ENCODE measurements around the gene C1orf53. TPM values are rescaled to one million over a fixed set of nuclear protein-coding genes. Genes with fewer than 3 reads are reported as not detected.

C1orf53 gene
- total RNA-seq, 1 experiment from 2014 or later, result 20.4 TPM

GRCh38 chr1:197907846-197908616 lies 5.6 kb downstream of the C1orf53 start:
- peak; percentile 32 for DNase-seq (ENCODE audit: low read depth)

DNA sequence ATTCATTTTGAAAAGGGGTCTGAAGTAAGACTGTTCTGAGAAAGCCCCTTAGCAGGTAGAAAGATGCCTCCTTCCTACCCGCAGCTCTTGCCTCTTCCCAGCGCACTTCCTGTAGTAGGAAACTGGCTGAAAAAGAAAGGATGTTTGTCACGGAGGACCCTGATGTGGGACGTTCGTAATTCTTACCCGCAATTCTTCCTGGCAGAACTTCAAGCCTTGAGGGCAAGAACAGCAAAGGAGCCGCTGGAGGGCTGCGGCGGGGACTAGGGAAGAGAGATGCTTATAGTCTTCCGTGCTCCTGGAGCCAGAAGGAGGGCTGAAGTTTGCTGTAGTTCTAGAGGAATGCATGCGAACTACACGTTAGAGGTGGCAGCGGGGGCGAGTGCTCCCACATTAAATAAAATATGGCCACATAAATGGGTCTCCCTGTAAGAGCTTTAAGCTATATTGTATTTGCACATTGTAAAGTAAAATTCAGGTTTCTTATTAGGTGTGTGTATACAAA lies 6.3 kb downstream of the C1orf53 start:
- DNase-seq (ENCODE audit: low read depth), result peak; percentile 91

GRCh38 chr1:197909384-197909783 lies 7.0 kb downstream of the C1orf53 start:
- no peak for DNase-seq (ENCODE audit: low read depth)

- DNase-seq (ENCODE audit: low read depth), result no peak
These were observed 7.9 kb downstream of the C1orf53 start for GRCh38 chr1:197910120-197910991.

GRCh38 chr1:197911111-197911856 lies 8.9 kb downstream of the C1orf53 start:
- peak; percentile 44 for DNase-seq (ENCODE audit: low read depth)

GRCh38 chr1:197911857-197912696 lies 9.6 kb downstream of the C1orf53 start:
- peak; percentile 43 for DNase-seq (ENCODE audit: low read depth)

DNA sequence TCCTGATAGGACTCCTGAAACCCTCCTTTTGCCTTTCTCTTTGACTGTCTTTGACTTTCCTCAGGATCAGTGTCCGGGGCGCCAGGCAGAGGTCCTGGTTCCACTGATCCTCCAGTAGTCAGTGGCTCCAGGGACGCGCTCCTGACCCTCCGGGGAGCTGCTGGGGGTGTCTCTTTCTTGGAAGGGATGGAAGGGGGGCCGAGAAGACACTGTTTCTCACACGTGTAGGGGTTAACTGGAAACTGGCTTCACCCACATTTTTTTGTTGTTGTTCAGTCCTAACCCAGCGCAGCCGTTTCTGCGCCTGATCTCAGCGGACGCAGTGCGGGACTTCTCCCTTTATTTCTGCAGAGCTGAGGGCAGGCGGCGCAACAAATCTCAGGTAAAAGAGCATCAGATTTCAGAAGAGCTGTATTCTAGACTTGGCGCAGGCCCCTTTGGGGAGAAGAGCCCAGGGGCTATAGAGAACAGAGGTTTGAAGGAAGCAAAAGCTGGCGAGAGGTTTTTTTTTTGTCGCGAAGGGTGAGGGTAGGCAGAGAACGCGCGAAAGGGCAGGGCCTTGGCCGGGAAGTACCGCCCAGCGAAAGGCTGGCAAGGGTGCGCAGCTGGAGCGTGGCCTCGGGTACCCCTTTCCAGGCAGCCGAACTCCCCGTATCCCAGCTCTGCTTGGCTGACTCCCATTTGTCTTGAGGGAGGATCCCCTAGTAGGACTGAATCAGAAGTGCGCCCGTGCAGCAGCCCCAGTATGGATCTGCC lies 10.5 kb downstream of the C1orf53 start:
- DNase-seq (ENCODE audit: low read depth), result no peak

- no peak for DNase-seq (ENCODE audit: low read depth)
These were observed 11.3 kb downstream of the C1orf53 start for GRCh38 chr1:197913495-197914276.

- DNase-seq (ENCODE audit: low read depth), result no peak
These were observed 12.1 kb downstream of the C1orf53 start for GRCh38 chr1:197914510-197914909.

DNA sequence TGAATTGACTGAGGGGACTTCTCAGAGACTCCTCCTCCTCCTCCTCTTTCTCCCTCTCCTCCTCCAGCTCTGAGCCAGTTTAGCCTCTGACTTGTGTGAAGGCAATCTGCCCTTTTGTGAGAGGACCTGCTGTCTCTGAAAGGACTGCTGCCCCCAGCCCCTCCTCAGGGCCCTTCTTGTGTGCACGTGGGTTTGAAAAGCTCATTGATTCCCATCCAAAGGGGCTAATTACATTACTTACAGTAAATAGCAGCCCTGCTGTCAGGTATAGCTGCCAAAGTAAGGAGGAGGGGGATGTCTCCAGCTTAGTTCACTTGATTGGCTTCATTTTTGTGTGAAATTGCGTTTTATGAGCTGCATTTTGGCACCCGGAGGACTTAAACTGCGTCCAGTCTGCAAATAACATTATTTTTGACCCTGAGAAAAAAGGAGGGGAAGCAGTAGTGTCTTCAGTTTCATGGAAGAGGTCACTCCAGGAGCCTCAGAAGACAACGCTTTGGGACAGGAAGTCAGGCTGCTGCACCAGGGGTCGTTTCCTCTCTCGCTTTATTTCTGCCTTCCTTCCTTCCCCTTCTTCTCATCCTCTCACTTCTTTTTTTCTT lies 12.9 kb downstream of the C1orf53 start:
- DNase-seq (ENCODE audit: low read depth), result no peak

DNA sequence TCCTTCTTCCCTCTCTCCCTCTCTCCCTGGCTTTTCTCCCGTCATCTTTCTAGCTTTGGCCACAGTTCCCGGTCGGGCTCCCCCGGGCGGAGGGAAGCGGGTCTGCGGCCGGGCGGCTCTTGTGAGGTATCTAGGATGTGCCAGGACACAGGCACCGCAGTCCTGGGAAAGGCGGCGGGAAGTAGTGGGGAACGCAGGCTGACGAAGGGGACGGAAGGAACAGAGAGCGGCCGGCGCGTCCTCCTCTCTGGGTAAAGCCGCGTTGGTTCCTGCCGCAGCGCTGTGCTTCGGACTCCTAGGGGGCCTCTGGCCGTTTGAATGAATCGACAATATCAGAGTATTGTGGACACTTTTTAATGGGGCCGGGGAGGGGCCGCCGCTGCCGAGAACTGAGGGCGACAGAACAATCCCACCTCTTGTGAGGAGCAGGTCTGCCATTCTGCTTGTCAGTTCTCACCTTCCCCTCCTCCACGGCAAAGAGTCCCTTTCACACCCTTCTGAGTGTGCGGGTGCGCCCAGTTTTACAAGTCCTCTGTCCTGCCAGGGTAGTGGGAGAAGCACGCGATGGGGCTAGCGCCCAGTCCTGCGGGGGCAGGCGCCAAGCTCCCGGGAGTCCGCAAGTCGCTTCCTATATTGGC lies 13.6 kb downstream of the C1orf53 start:
- DNase-seq (ENCODE audit: low read depth), result peak; percentile 87

DNA sequence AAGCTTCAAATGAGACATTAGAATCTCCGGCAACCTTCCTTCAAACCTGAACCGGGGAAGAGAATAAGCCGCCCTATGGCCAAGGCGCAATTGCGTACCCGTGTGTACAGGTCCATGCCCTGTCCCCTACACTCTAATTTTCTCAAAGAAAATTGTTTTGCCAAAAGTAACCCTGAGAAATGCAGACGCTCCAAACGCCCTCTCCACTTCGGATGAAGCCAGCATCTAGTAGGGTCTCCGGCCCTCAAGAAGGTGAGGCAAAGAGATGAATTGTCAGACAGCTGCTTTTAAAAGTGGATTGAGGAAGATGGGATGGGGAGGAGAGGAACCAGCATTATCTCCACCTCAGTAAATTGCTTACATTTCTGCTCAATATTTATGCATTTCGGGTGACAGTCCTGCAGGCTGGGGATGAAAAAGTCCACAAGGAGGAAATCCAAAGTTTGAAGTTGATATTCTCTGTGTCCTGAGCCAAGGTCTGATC lies 14.1 kb downstream of the C1orf53 start:
- no peak for DNase-seq (ENCODE audit: low read depth)

DNA sequence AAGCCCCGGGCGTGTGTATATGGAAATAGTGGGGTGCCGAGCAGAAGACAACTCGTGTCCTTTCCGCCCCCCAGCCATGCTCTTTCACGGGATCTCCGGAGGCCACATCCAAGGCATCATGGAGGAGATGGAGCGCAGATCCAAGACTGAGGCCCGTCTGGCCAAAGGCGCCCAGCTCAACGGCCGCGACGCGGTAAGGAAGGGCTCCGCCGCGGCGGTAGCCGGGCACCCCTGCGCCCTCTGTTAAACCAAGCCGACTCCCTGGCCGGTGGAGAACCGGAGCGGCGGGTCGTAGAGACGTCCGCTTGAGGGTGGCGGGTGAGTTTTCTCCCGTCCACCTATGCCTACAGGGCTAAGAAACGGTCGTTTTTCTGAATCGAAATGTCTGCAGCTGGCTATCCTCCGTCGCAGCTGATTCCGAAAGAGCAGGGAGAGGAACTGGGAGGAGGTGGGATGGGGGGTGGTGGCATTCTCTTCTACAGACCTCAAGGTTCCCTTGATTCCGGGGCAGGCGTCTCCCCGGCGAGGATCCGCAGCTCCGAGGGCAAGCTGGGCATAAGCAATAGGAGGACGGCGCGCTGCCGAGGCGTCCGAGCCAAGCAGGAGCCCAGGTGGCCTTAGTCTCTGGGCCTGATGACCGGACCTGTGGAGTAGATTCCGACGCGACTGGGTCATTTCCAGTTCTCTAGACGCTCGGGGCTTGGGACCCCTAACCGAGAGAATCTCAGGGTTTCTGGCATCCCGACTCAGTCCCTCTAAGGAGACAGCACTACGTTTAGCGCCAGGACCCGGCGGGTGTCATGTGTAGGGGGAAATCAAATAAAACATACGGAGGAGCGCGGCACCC lies 15.6 kb downstream of the C1orf53 start:
- DNase-seq (ENCODE audit: low read depth), result peak; percentile 58

- DNase-seq (ENCODE audit: low read depth), result no peak
These were observed 16.4 kb downstream of the C1orf53 start for GRCh38 chr1:197918807-197919345.

DNA sequence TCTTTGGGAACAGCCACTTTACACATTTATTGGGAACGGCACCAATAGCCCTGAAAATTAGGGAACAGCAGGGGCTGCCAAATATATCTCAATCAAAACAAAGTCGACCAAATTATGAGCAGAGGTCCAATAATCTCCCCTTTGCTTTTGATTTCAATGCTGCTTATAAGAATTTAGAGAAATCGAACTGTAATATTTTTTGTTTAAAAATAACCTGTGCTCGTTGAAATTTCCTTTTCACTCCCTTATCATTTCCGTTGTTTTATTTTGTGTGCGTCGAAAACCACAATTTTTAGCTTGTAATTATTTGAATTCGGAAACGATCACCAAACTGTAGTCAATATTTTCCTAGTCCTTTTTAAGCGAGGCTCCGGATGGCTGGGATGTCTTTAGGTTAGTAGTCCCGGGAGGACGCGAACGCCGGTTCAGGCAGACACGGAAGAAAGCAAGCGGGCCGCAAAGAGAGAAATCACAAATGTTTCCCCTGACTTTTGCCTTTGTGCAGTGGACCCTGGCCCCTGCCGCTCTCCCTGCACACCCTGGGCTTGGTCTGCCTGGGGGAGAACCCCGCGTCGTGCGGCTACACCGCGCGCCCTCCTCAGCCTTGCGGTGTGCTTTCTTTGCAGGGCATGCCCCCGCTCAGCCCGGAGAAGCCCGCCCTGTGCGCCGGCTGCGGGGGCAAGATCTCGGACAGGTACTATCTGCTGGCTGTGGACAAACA lies 17.1 kb downstream of the C1orf53 start:
- no peak for DNase-seq (ENCODE audit: low read depth)

GRCh38 chr1:197920067-197920396 lies 17.6 kb downstream of the C1orf53 start:
- no peak for DNase-seq (ENCODE audit: low read depth)

Data from M059J (cell line).